ENCODE data around the gene PRKAR1B. TPM values are rescaled to one million over a fixed set of nuclear protein-coding genes. Genes with fewer than 3 reads are reported as not detected.
"Not testable (repeated sequence)": the region's sequence is repeated elsewhere in the genome, so short reads cannot be mapped to it uniquely, and the experiment has no call there.

The PRKAR1B gene
- total RNA-seq, 1 experiment from 2014 or later, result 8.2 TPM

- no peak for DNase-seq (ENCODE audit: low read depth, low spot score)
- in situ Hi-C loops (cut with HindIII; ENCODE audit: low pct_unique_long_range_greater_than_20kb, low sequenced_read_pairs), result no loop called here
These were observed 166.0 kb downstream of the PRKAR1B start for GRCh38 chr7:560966-561630.

DNA sequence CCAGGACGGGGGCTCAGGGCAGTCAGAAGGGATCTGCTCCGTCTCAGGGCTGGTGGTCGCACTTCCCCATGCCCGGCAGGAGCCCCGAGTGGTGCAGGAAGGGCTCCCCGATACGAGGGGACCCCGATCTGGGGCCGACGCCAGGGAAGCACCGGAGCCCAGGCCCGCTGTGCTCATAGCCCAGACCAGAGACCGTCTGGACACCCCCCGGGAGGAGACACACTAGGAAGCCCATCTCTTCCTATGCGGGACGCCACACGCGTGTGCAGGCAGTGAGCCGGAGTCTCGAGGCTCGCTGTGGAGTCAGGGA is 167.7 kb downstream of the PRKAR1B start:
- in situ Hi-C loops (cut with HindIII; ENCODE audit: low pct_unique_long_range_greater_than_20kb, low sequenced_read_pairs), result no loop called here
- no peak for DNase-seq (ENCODE audit: low read depth, low spot score)

DNA sequence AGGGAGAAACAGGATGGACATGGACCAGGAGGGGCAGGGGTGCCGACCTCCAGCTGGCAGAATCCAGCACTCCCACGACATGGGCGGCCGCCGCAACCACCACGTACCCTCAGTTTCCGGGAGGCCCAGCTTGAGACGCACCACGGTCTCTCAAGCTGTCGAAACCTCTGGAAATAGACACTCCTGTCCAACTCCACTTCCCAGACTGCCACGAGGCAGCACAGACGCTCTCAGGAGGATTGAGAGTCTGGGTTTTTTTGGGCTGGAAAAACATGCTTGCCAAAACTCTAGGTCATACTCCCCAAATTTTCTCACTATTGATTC is 169.6 kb downstream of the PRKAR1B start:
- DNase-seq (ENCODE audit: low read depth, low spot score), result no peak
- in situ Hi-C loops (cut with HindIII; ENCODE audit: low pct_unique_long_range_greater_than_20kb, low sequenced_read_pairs), result no loop called here

DNA sequence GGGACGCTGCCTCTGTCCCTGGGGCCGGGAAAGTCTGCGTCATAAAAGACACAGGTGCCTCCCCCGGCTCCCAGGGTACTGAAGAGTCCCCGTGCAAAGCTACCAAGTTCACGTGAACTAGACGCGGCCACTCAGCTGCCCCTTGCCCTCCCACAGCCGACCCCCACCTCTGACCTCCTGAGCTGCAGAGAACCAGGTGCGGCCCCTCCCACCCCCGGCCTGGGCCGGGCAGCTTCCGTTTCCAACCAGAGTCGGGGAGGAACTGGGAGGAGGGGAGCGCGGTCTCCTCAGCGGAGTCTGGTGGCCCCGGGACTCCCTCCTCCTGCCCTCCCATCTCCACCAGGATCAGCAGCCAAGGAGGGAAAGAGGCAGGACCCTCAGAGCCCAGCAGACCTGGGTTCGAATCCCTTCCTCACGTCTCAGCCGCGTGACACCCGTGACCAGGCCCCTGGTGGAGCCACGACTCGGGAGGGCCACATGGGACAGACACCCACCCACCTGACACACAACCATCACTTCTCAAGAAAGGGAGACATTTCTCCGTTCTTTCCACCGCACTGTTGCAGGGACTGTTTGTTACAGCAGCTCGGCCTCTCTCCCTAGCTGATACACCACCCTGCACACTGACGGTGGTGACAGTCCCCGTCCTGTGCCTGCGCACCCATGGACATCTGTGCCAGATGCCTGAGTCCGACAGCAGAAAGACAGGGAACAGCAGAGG is 170.1 kb downstream of the PRKAR1B start:
- in situ Hi-C loops (cut with HindIII; ENCODE audit: low pct_unique_long_range_greater_than_20kb, low sequenced_read_pairs), result no loop called here
- DNase-seq (ENCODE audit: low read depth, low spot score), result no peak

DNA sequence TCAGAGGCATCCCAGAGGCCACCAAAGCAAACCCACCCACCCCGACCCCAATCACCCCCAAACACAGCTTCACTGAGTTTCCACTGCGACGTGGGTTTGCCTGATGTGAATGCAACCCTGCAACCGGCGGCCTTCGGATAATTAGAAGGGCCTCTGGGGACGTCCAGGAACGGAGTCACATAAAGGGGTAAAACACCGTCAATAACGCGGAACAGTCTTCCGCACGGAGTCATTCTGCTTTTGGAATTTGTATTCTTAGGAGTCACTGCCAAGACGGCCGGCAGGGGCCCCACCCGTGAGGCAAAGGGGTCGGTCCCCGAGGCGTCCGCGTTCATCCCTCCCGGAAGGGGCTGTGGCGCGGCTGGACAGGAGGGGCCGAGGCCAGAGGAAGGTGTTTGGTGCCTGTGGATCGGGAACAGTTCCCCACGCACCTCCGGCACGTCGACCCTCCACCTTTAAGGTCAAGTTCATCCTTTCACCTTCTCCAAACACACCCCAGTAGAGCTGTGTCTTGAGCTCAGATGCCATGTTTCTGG is 170.7 kb downstream of the PRKAR1B start:
- in situ Hi-C loops (cut with HindIII; ENCODE audit: low pct_unique_long_range_greater_than_20kb, low sequenced_read_pairs), result no loop called here

GRCh38 chr7:555551-556160 is 171.4 kb downstream of the PRKAR1B start:
- no peak for DNase-seq (ENCODE audit: low read depth, low spot score)
- in situ Hi-C loops (cut with HindIII; ENCODE audit: low pct_unique_long_range_greater_than_20kb, low sequenced_read_pairs), result no loop called here

More for the DNA sequence above, 170.7 kb downstream of the PRKAR1B start:
- no peak for DNase-seq (ENCODE audit: low read depth, low spot score)

DNA sequence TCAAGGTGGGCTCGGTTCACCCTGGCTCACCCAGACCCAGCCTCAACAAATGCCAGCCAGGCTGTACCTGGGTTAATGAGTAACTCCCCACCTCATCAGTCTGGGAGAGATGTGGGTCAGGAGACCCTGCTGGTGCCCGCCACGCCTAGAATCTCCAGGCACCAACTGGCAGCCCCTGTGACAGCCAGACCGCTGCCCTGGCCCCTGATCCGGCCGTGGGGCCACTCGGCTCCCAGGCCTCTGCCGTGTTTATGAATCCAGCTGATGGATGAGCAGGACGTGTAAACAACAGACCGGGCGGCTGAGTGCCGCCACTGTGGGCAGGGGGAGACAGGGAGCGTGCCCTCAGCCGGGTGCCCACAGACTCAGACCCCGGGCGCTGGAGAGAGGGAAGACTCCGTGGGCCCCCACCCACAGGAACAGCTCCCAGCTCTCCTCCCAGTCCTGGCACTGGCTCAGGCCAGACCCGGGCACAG is 173.4 kb downstream of the PRKAR1B start:
- DNase-seq (ENCODE audit: low read depth, low spot score), result no peak
- in situ Hi-C loops (cut with HindIII; ENCODE audit: low pct_unique_long_range_greater_than_20kb, low sequenced_read_pairs), result no loop called here

DNA sequence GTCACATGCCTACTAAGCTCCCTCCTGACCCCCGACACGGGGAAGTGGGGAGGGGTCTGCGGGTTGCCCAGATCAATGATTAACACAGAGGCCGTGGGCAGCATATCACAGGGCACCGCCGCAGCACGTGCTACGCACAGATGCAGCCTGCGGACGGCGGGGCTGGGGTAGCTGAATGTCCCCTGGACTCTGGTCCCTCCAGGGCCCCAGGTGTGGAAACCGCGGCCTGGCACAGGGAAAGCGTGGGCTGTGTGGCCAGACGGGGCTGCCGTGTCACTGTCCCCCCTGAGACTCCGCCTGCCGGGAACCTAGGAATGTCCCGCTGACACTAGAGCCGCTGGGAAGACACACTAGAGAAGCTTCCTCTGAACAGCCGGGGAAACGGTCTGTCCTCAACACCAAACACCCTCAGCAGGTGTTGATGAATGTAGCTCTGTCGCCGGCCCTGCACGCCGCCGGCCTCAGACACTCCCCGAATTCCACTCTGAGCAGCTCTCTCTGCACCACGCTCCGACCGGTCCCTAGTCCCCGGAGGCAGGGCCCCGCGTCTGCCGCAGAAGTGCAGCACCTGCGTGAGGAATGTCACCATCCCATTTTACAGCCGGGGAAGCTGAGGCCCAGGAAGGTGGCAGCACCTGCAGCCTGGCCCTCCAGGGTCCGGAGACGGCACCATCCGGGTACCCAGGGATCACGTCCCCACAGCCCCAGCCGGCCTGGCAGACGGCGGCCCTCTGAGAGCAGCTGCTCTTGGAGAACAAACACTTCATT is 174.0 kb downstream of the PRKAR1B start:
- in situ Hi-C loops (cut with HindIII; ENCODE audit: low pct_unique_long_range_greater_than_20kb, low sequenced_read_pairs), result no loop called here
- DNase-seq (ENCODE audit: low read depth, low spot score), result no peak

- DNase-seq (ENCODE audit: low read depth, low spot score); in situ Hi-C loops (cut with HindIII; ENCODE audit: low pct_unique_long_range_greater_than_20kb, low sequenced_read_pairs): not testable (repeated sequence)
These were observed 174.8 kb downstream of the PRKAR1B start for GRCh38 chr7:552151-552867.

DNA sequence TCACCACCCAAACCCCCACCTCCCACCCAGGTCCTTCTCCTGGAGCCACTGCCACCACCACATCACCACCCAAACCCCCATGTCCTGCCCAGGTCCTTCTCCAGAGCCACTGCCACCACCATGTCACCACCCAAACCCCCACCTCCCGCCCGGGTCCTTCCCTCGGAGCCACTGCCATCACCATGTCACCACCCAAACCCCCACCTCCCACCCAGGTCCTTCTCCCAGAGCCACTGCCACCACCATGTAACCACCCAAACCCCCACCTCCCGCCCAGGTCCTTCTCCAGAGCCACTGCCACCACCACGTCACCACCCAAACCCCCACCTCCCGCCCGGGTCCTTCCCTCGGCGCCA is 175.5 kb downstream of the PRKAR1B start:
- DNase-seq (ENCODE audit: low read depth, low spot score); in situ Hi-C loops (cut with HindIII; ENCODE audit: low pct_unique_long_range_greater_than_20kb, low sequenced_read_pairs): not testable (repeated sequence)

GRCh38 chr7:550881-551614 is 176.0 kb downstream of the PRKAR1B start:
- no peak for DNase-seq (ENCODE audit: low read depth, low spot score)
- in situ Hi-C loops (cut with HindIII; ENCODE audit: low pct_unique_long_range_greater_than_20kb, low sequenced_read_pairs), result no loop called here

DNA sequence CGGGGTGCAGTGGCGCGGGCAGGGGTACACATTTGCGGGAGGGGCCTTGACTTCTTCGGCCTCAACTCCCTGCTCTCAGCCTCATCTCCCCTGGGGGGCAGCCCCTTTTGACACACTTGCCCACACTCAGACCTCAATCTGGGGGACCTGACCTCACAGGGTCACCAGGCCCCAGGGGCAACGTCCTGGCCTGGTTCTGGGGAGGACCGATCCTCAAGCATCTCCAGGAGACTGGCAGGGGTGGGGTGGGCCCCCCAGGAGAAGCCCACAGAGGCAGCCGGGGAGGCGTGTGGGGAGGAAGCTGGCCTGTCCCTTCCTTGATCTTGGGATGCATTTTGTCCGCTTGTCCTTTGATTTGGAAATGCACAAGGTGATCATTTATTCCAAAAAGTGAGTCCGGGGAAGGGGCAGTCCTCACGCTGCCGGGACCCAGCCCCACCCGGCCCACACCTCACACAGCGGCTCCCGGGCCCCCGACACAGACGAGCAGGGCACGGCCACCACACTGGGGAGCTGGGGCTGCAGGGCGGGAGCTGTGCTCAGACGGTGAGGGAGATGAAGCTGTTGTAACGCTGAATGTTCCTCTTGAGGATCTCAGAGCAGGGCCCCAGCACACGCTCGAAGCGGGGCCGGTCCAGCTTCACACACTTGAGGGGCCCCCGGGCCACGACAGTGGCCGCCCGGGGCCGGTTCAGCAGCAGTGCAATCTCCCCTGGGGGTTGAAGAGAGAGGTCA is 177.0 kb downstream of the PRKAR1B start:
- in situ Hi-C loops (cut with HindIII; ENCODE audit: low pct_unique_long_range_greater_than_20kb, low sequenced_read_pairs), result no loop called here
- DNase-seq (ENCODE audit: low read depth, low spot score), result no peak

GRCh38 chr7:549066-549890 is 177.8 kb downstream of the PRKAR1B start:
- no peak for DNase-seq (ENCODE audit: low read depth, low spot score)
- in situ Hi-C loops (cut with HindIII; ENCODE audit: low pct_unique_long_range_greater_than_20kb, low sequenced_read_pairs), result no loop called here

DNA sequence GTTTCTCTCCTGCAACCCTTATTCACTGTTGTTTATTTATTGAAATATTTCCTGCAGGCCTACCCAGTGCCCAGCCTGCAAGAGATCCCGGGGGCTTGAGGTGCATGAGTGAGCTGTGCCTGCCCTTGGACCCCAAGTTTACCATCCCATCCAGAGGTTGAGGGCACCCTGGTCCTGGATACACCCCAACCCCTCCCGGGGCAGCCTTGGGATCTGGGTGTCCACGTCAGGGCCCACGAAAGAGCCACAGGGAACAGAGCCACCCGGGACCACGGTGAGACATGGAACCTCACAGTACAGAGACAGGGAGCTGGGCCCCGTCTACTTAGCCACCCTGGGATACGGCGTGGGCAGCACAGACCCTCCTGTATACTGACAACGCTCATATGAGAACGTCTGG is 178.7 kb downstream of the PRKAR1B start:
- in situ Hi-C loops (cut with HindIII; ENCODE audit: low pct_unique_long_range_greater_than_20kb, low sequenced_read_pairs), result no loop called here
- DNase-seq (ENCODE audit: low read depth, low spot score), result no peak

DNA sequence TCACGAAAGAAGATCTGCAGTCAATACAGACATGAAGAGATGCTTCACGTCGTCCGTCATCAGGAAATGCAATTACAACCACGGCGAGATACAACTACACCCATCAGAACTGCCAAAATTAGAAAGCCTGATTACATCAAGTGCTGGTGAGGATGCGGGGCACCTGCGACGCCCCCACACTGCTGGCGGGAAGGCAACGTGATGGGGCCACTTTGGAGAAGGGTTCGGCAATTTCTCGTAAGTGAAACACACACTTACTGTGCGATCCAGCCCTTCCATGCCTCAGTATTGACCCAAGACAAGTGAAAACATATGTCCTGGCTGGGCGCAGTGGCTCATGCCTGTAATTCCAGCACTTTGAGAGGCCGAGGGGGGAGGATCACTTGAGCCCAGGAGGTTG is 181.6 kb downstream of the PRKAR1B start:
- DNase-seq (ENCODE audit: low read depth, low spot score), result no peak
- in situ Hi-C loops (cut with HindIII; ENCODE audit: low pct_unique_long_range_greater_than_20kb, low sequenced_read_pairs), result no loop called here

Data from SK-MEL-5 (cell line).